OCI-M2 (cell line): ENCODE results near the gene IL20RA.

Experiments used
- DNase-seq: peaks from one replicate; lab custom pipeline; 2025; ENCODE audit not compliant: unreplicated experiment; lab: John Stamatoyannopoulos, UW

The IL20RA gene

GRCh38 chr6:137046871-137047412, 2.2 kb upstream of the IL20RA start:
- no peak for DNase-seq

GRCh38 chr6:137045222-137045789, 541 bp upstream of the IL20RA start:
- DNase-seq, result no peak

GRCh38 chr6:137043710-137044365, 927 bp downstream of the IL20RA start:
- DNase-seq, result no peak

GRCh38 chr6:137040393-137040792, 4.4 kb downstream of the IL20RA start:
- no peak for DNase-seq

- no peak for DNase-seq
Measured at GRCh38 chr6:137039010-137039409, 5.8 kb downstream of the IL20RA start.

GRCh38 chr6:137036566-137037300, 8.0 kb downstream of the IL20RA start:
- DNase-seq, result no peak

GRCh38 chr6:137033828-137034227, 10.9 kb downstream of the IL20RA start:
- DNase-seq, result no peak

GRCh38 chr6:137031122-137031521, 13.6 kb downstream of the IL20RA start:
- no peak for DNase-seq

GRCh38 chr6:137028912-137029311, 15.9 kb downstream of the IL20RA start:
- DNase-seq, result no peak

GRCh38 chr6:137025786-137026730, 18.7 kb downstream of the IL20RA start:
- no peak for DNase-seq

- no peak for DNase-seq
Measured at GRCh38 chr6:137024237-137024990, 20.4 kb downstream of the IL20RA start.

GRCh38 chr6:137020776-137021175, 24.0 kb downstream of the IL20RA start:
- no peak for DNase-seq

GRCh38 chr6:137019476-137020272, 25.1 kb downstream of the IL20RA start:
- DNase-seq, result no peak

- DNase-seq, result no peak
Measured at GRCh38 chr6:137017081-137017480, 27.7 kb downstream of the IL20RA start.

GRCh38 chr6:137016356-137016755, 28.4 kb downstream of the IL20RA start:
- DNase-seq, result no peak

- DNase-seq, result no peak
Measured at GRCh38 chr6:137015943-137016342, 28.8 kb downstream of the IL20RA start.

- DNase-seq, result no peak
Measured at GRCh38 chr6:137013738-137014602, 30.8 kb downstream of the IL20RA start.

GRCh38 chr6:137013031-137013430, 31.7 kb downstream of the IL20RA start:
- no peak for DNase-seq
